Umbilical cord (tissue), 1 donor: ENCODE results near the gene MX2. TPM values are rescaled to one million over a fixed set of nuclear protein-coding genes. Genes with fewer than 3 reads are reported as not detected.

Source experiments
- total RNA-seq: library from RNA; depleted of rRNA; stranded (reverse); fragments of >200 nt; gene quantifications from one replicate; pipeline ENCODE4 v1.2.3, GENCODE V29; 2014; ENCODE audit warnings: low replicate concordance; ENCODE audit not compliant: insufficient read depth

The MX2 gene
- total RNA-seq, 1 donor from 2014 or later, result 14.2 TPM

Other genes starting within 250 kb of the MX2 start
- gene BACE2, start 193.9 kb upstream of the MX2 start, total RNA-seq, result 37.3 TPM
- gene FAM3B, start 45.2 kb upstream of the MX2 start, total RNA-seq, result 0.72 TPM
- 25.5 TPM for gene MX1, start 64.2 kb downstream of the MX2 start, total RNA-seq
- gene TMPRSS2, start 146.1 kb downstream of the MX2 start, total RNA-seq, result 2.6 TPM